ENCODE measurements around the gene AKAP14. TPM values are rescaled to one million over a fixed set of nuclear protein-coding genes. Genes with fewer than 3 reads are reported as not detected.

The AKAP14 gene
- total and polyA plus RNA-seq, 2 of the 4 experiments (the other 2 are of a cell fraction), result not detected

GRCh38 chrX:119943185-119943988, 47.7 kb downstream of the AKAP14 start, which contains the start of gene NKAP:
Gene NKAP, minus strand, starts transcription at chrX:119943751. Its CDS starts 146 bp downstream, at chrX:119943605.
- CTCF ChIA-PET, result no interaction called here
- TSS peak; percentile 85 for BruUV-seq (replicated peaks)
- peak; percentile 53; the same call in 1 of the 2 replicates for TF ChIP-seq MAZ (IDR thresholded peaks at IDR 0.05; ENCODE audit: borderline replicate concordance, low read depth, low read length)
- TF ChIP-seq CEBPB (IDR thresholded peaks at IDR 0.05; ENCODE audit: low read depth, low read length), result no peak
- no peak for TF ChIP-seq CHD1 (IDR thresholded peaks at IDR 0.05; ENCODE audit: low read depth, low read length)
- TF ChIP-seq BHLHE40 (IDR thresholded peaks at IDR 0.05; ENCODE audit: low read depth, low read length), result 0 out of 2 replicates have a peak, but pooled peaks have one; percentile 17
- TF ChIP-seq SMC3 (IDR thresholded peaks at IDR 0.05; ENCODE audit: low read depth, low read length), result no peak
- no peak for TF ChIP-seq MAFK (IDR thresholded peaks at IDR 0.05; ENCODE audit: low read depth, low read length)
- TF ChIP-seq RAD21 (IDR thresholded peaks at IDR 0.05; ENCODE audit: low read length), result no peak
- no peak for TF ChIP-seq NFE2L2 (IDR thresholded peaks at IDR 0.05; ENCODE audit: low read depth, low read length)
- no peak for TF ChIP-seq MXI1 (IDR thresholded peaks at IDR 0.05; ENCODE audit: borderline replicate concordance, low read depth, low read length)
- TF ChIP-seq ELK1 (IDR thresholded peaks at IDR 0.05; ENCODE audit: borderline replicate concordance, low read depth, low read length), result no peak
- TF ChIP-seq POLR2A (IDR thresholded peaks at IDR 0.05; ENCODE audit: low read depth, low read length), result peak; percentile 54; the same call in 1 of the 2 replicates
- no peak for TF ChIP-seq RFX5 (IDR thresholded peaks at IDR 0.05; ENCODE audit: low read depth, low read length)
- no peak for TF ChIP-seq USF2 (IDR thresholded peaks at IDR 0.05; ENCODE audit: low read depth, low read length)
- TF ChIP-seq FOS (IDR thresholded peaks at IDR 0.05; ENCODE audit: low read depth, low read length), result no peak
- no peak for TF ChIP-seq CTCF (conservative IDR thresholded peaks at IDR 0.05; ENCODE audit: low read depth, low read length)

More at GRCh38 chrX:119943185-119943988, 47.7 kb downstream of the AKAP14 start, which contains the start of gene NKAP:
- Histone ChIP-seq H3K56ac (ENCODE audit: extremely low read depth, insufficient read depth, low read length) (peak within 1 kb of the TSS; percentile 32), H4K8ac (ENCODE audit: low read depth in 2 of 2, low read length in 2 of 2) (peak within 1 kb of the TSS; percentile 76 to 91), H3K9ac (ENCODE audit: low read depth, low read length) (peak within 1 kb of the TSS; percentile 92), H2BK5ac (ENCODE audit: low read depth, low read length, poor library complexity, severe bottlenecking) (peak within 1 kb of the TSS; percentile 2), H3K79me1 (ENCODE audit: low read depth in 1 of 2, low read length in 2 of 2) (peaks cover 3% of the 10 kb centered on the region in 2 experiments; a peak in 1 of 4 replicates), H2AK9ac (replicated peaks; ENCODE audit: low read depth, low read length, poor library complexity) (peak within 1 kb of the TSS; percentile 89), H3K9me3 (ENCODE audit: control insufficient read depth, insufficient read depth, low read length) (no peaks in the 10 kb centered on the region), H2BK120ac (ENCODE audit: low read depth, low read length) (no peak within 1 kb of the TSS), H3K14ac (replicated peaks; ENCODE audit: low read depth, low read length) (peak within 1 kb of the TSS; percentile 74), H2AK5ac (ENCODE audit: low read depth, low read length) (no peak within 1 kb of the TSS), H3K27ac (ENCODE audit: insufficient read depth, low read length) (peak within 1 kb of the TSS; percentile 62), H2AFZ (replicated peaks; ENCODE audit: low read length, poor library complexity) (peak within 1 kb of the TSS; percentile 87), H3K23ac (ENCODE audit: low read depth, low read length) (0 out of 2 replicates have a peak within 1 kb of the TSS, but pooled peaks have one; percentile 64), H3K9me1 (ENCODE audit: insufficient read depth, low read length) (no peaks in the 10 kb centered on the region), H4K91ac (ENCODE audit: insufficient read depth, low read depth, low read length) (no peak within 1 kb of the TSS), H2BK20ac (ENCODE audit: low read depth, low read length) (no peak within 1 kb of the TSS), H2BK15ac (ENCODE audit: low read depth, low read length) (no peak within 1 kb of the TSS), H3K27me3 (ENCODE audit: control insufficient read depth, insufficient read depth, low read length) (no peaks in the 10 kb centered on the region), H3K36me3 (ENCODE audit: control insufficient read depth, insufficient read depth, low read length) (0 out of 2 replicates have a peak, but pooled peaks cover 2% of the 10 kb centered on the region), H3K4ac (ENCODE audit: low read depth, low read length) (peak within 1 kb of the TSS; percentile 63), H3K4me3 (ENCODE audit: insufficient read depth, low read depth, low read length) (peak within 1 kb of the TSS; percentile 82), H3K18ac (ENCODE audit: low read depth, low read length) (no peak within 1 kb of the TSS), H3K4me2 (ENCODE audit: low read depth, low read length) (peak within 1 kb of the TSS; percentile 89), H4K5ac (ENCODE audit: low read depth, low read length) (peak within 1 kb of the TSS; percentile 53), H3K4me1 (ENCODE audit: control insufficient read depth, insufficient read depth, low read length) (no peaks in the 10 kb centered on the region), H4K20me1 (ENCODE audit: insufficient read depth, low read length) (no peaks in the 10 kb centered on the region)
- DNase-seq (peak; percentile 94), ATAC-seq (ENCODE audit: low read depth) (peak; percentile 96)
- 26% methylated on average over 23 of the region's 59 CpGs; no CpG with 5 or more reads in 1 of the 2 experiments for WGBS, 2 experiments (ENCODE audit: extremely low coverage in 2 of 2, insufficient read length in 1 of 2)
- POLR2A ChIA-PET (ENCODE audit: unreplicated experiment), result no interaction called here
- intact Hi-C loops (cut with micrococcal nuclease), result no loop called here
- dilution Hi-C loops (cut with HindIII; ENCODE audit: low sequenced_read_pairs, unreplicated experiment), result no loop called here
- in situ Hi-C loops (cut with MboI; ENCODE audit: low sequenced_read_pairs), result no loop called here
